ENCODE measurements around the gene SHC2. TPM values are rescaled to one million over a fixed set of nuclear protein-coding genes. Genes with fewer than 3 reads are reported as not detected.
"Not testable (repeated sequence)": the region's sequence is repeated elsewhere in the genome, so short reads cannot be mapped to it uniquely, and the experiment has no call there.

The SHC2 gene
- total and polyA plus RNA-seq, 2 of the 13 experiments (the other 11 are each of a cell fraction or from before 2014, with no cell fraction given), result 9.0 to 18.3 TPM

DNA sequence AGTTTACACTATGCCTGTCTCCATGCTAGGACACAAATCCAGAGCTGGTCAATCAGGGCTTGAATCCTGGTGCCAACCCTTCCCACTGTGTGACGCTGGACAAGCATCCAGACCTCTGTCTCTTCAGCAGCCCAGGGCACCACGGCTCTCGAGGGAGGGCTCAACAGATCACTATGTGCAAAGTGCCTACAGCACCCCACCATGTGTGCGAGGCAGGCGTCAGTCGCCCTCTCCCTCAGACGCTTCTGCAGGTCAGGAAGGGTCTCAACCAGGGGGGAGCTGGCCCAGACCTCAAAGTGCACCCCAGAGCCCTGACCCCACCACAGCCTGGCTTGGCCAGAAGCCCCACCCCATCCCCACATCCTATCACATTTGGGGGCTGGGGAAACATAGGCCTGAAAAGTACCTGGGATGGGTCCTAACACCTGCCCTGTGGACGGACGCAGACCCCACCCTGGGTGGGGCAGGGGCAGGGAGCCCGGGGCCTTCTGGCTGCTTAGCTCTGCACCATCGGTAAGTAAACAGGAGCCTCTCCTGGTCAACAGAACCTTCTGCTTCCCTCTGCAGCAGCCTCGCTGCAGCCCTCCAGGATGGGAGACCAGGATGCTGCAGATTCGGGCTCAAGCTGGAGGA lies 49.0 kb downstream of the SHC2 start:
- Histone ChIP-seq H3K4me1 (ENCODE audit: insufficient read depth, low read length) (no peaks in the 10 kb centered on the region), H4K20me1 (ENCODE audit: insufficient read depth, low read length) (peaks cover 6% of the 10 kb centered on the region; the same call in 1 of the 2 replicates), H3K27me3 (ENCODE audit: control insufficient read depth in 1 of 2, insufficient read depth in 2 of 2, low read length in 2 of 2) (peaks cover 17 to 55% of the 10 kb centered on the region in 2 experiments), H3K9me3 (ENCODE audit: low read length) (no peaks in the 10 kb centered on the region), H2AFZ (ENCODE audit: low read length) (no peak overlapping the region), H3K4me2 (ENCODE audit: low read depth, low read length) (no peak overlapping the region), H3K79me2 (ENCODE audit: insufficient read depth, low read length) (no peaks in the 10 kb centered on the region), H3K27ac (ENCODE audit: extremely low read length, insufficient read depth, low read length) (no peak overlapping the region), H3K4me3 (replicated peaks in 1 of 3; ENCODE audit: insufficient read depth in 1 of 3, low read depth in 2 of 3, low read length in 3 of 3) (no peak overlapping the region), H3K9ac (ENCODE audit: insufficient read depth, low read depth, low read length) (no peak overlapping the region), H3K36me3 (replicated peaks in 1 of 2; ENCODE audit: control insufficient read depth in 1 of 2, insufficient read depth in 2 of 2, low read length in 2 of 2) (no peaks in the 10 kb centered on the region)
- intact Hi-C loops (cut with micrococcal nuclease; ENCODE audit: unreplicated experiment), result no loop called here
- CTCF ChIA-PET (ENCODE audit: low intra/inter-chr PET ratio, low total read pairs), result no interaction called here
- POLR2A ChIA-PET, result no interaction called here
- in situ Hi-C loops (cut with HindIII; ENCODE audit: extremely low pct_ligation_motif_present, low pct_unique_long_range_greater_than_20kb), result no loop called here
- no TSS peak for BruUV-seq (replicated peaks)
- WGBS (ENCODE audit: low lambda C conversion rate), result 0% methylated on average over 1 of the region's 13 CpGs
- DNase-seq (ENCODE audit: low spot score) (no peak), FAIRE-seq (no peak), ATAC-seq (peak; percentile 16)
- TF ChIP-seq KDM4B (CRISPR knock-in tag; IDR thresholded peaks at IDR 0.05), result no peak
- TF ChIP-seq NFIC (IDR thresholded peaks at IDR 0.05; ENCODE audit: low read length), result no peak
- no peak for TF ChIP-seq NFYB (CRISPR knock-in tag; IDR thresholded peaks at IDR 0.05)
- 0 out of 2 replicates have a peak, but pooled peaks have one; percentile 2 for TF ChIP-seq GZF1 (CRISPR knock-in tag; IDR thresholded peaks at IDR 0.05)
- TF ChIP-seq, protein P1, sequence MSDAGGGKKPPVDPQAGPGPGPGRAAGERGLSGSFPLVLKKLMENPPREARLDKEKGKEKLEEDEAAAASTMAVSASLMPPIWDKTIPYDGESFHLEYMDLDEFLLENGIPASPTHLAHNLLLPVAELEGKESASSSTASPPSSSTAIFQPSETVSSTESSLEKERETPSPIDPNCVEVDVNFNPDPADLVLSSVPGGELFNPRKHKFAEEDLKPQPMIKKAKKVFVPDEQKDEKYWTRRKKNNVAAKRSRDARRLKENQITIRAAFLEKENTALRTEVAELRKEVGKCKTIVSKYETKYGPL (CRISPR knock-in tag; IDR thresholded peaks at IDR 0.05), result no peak

DNA sequence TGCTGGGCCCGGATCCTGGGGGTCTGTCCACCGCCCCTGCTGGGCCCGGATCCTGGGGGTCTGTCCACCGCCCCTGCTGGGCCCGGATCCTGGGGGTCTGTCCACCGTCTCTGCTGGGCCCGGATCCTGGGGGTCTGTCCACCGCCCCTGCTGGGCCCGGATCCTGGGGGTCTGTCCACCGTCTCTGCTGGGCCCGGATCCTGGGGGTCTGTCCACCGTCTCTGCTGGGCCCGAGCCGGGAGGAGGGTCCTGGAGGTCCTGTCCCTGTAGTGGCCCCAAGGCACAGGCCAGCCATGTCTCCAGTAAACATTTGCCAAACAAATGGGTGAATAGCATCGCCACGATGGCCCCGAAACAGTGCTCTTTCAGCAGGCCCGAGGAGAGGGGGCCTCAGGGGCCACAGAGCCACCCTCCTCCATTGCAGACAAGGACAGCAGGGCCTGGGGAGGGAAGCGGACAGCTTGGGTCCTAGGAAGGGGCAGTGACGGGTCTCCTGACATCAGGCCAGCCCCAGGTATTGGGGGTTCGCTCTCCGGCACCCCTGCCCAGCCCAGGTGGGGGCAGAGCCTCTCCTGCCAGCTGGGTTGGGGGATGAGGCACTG lies 49.6 kb downstream of the SHC2 start:
- ATAC-seq; H3K79me2 ChIP-seq (ENCODE audit: insufficient read depth, low read length); CTCF ChIA-PET (ENCODE audit: low intra/inter-chr PET ratio, low total read pairs); in situ Hi-C loops (cut with HindIII; ENCODE audit: extremely low pct_ligation_motif_present, low pct_unique_long_range_greater_than_20kb); DNase-seq (ENCODE audit: low spot score); H3K27ac ChIP-seq (ENCODE audit: extremely low read length, insufficient read depth, low read length); H3K4me3 ChIP-seq (replicated peaks in 1 of 3; ENCODE audit: insufficient read depth in 1 of 3, low read depth in 2 of 3, low read length in 3 of 3); POLR2A ChIA-PET; FAIRE-seq; H3K9ac ChIP-seq (ENCODE audit: insufficient read depth, low read depth, low read length); H4K20me1 ChIP-seq (ENCODE audit: insufficient read depth, low read length); H2AFZ ChIP-seq (ENCODE audit: low read length); H3K36me3 ChIP-seq (replicated peaks in 1 of 2; ENCODE audit: control insufficient read depth in 1 of 2, insufficient read depth in 2 of 2, low read length in 2 of 2); H3K4me2 ChIP-seq (ENCODE audit: low read depth, low read length); BruUV-seq (replicated peaks); H3K9me3 ChIP-seq (ENCODE audit: low read length); H3K4me1 ChIP-seq (ENCODE audit: insufficient read depth, low read length); intact Hi-C loops (cut with micrococcal nuclease; ENCODE audit: unreplicated experiment): not testable (repeated sequence)
- TF ChIP-seq GZF1 (CRISPR knock-in tag; IDR thresholded peaks at IDR 0.05), result 0 out of 2 replicates have a peak, but pooled peaks have one; percentile 32
- no CpG with 5 or more reads among the region's 22 CpGs for WGBS (ENCODE audit: low lambda C conversion rate)
- H3K27me3 ChIP-seq (ENCODE audit: control insufficient read depth in 1 of 2, insufficient read depth in 2 of 2, low read length in 2 of 2), result peaks cover 21 to 62% of the 10 kb centered on the region in 2 experiments
